Upper lobe of left lung (tissue), 6 donors: ENCODE measurements around the gene SBF2. TPM values are rescaled to one million over a fixed set of nuclear protein-coding genes. Genes with fewer than 3 reads are reported as not detected.

ENCODE experiments used
- ATAC-seq, 2 donors: fragments of 200-7000 bp; cut with Tn5 transposase; one replicate each; pipeline ENCODE4 v1.9.1; 2022; ENCODE audit warnings: mild to moderate bottlenecking in 2 of 2, moderate library complexity in 2 of 2; ENCODE audit not compliant: low FRiP score in 2 of 2
- DNase-seq, 2 donors: peaks; one replicate each; pipeline ENCODE4 v3.0.0-alpha.2; 2019 to 2020
- H3K27ac ChIP-seq, 4 donors: fragments of 200-600 bp; sonication (generic); one replicate each; pipeline ENCODE4 v1.5.1; 2016 to 2019
- H3K27me3 ChIP-seq, 4 donors: fragments of 200-600 bp; sonication (generic); one replicate each; pipeline ENCODE4 v1.5.1; 2017 to 2019
- H3K36me3 ChIP-seq, 4 donors: fragments of 200-600 bp; sonication (generic); one replicate each; pipeline ENCODE4 v1.5.1; 2016 to 2019
- H3K4me1 ChIP-seq, 4 donors: fragments of 200-600 bp; sonication (generic); one replicate each; pipeline ENCODE4 v1.5.1; 2018 to 2019
- H3K4me3 ChIP-seq, 4 donors: fragments of 200-600 bp; sonication (generic); one replicate each; pipeline ENCODE4 v1.5.1; 2017 to 2019; ENCODE audit warnings: mild to moderate bottlenecking in 2 of 4, moderate library complexity in 1 of 4
- H3K9me3 ChIP-seq, 4 donors: fragments of 200-600 bp; sonication (generic); one replicate each; pipeline ENCODE4 v1.5.1; 2018 to 2019
- CTCF ChIP-seq, 6 experiments: fragments of 450-650 bp in 4 of 6; fragments of 200-600 bp in 2 of 6; sonication (generic) in 2 of 6; IDR thresholded peaks; one replicate each; pipeline ENCODE4 v1.5.1; 2016 to 2019; ENCODE audit warnings: antibody characterized with exemption in 6 of 6
- EP300 ChIP-seq, 4 donors: sonication (generic); formaldehyde crosslinking; IDR thresholded peaks; one replicate each; pipeline ENCODE4 v1.5.1; 2017; ENCODE audit warnings: antibody characterized with exemption in 4 of 4, control low read depth in 2 of 4
- POLR2A ChIP-seq, 4 donors: fragments of 450-650 bp; IDR thresholded peaks; one replicate each; pipeline ENCODE4 v1.5.1; 2016 to 2017; ENCODE audit warnings: antibody characterized with exemption in 4 of 4, mild to moderate bottlenecking in 2 of 4
- POLR2AphosphoS5 ChIP-seq, 2 donors: sonication (generic); formaldehyde crosslinking; IDR thresholded peaks; one replicate each; pipeline ENCODE4 v1.5.1; 2017; ENCODE audit warnings: antibody characterized with exemption in 2 of 2
- WGBS, 2 donors: methylation state at CpG; one replicate each; pipeline ENCODE4 v1.1.5; 2017 to 2018; 5-methylcytosine and 5-hydroxymethylcytosine counted together
- total RNA-seq, 6 donors: library from RNA; depleted of rRNA in 4 of 6; stranded (reverse); fragments of >200 nt in 4 of 6; gene quantifications; one replicate each; pipeline versions ENCODE4 v1.1.0 to v1.2.1, GENCODE V29; 2016 to 2021
- donor health status: DM: no; HTN: no; CAD: no; lungs with moderate emphysema.
- donor health status: DM: no; HTN: yes; CAD: no; lungs with severe emphysema.

SBF2 gene
- total RNA-seq, 6 donors from 2014 or later = 22.2 to 54.5 (median 41.2) TPM

DNA sequence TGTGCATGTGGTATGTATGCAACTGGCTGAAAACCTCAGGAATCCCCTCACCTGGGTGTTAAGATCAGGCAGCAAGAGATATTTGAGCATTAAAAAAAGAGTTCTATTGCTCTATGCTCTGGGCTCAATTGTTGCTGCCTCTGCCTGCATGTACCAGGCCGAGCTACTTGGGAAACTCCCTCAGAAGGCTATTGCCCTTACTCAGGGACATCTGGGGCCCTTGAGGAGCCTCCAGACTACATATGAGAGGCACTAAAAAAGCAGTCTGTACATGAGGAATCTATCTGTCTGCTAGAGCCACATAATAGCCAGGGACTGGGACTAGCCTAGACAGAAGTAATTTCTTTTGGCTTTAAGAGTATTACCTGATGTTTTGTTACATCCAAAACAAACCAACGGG, 510.0 kb downstream of the SBF2 start:
- H3K36me3 ChIP-seq = peaks cover 0 to 76% (median 32%) of the 10 kb centered on the region in 4 donors
- 79 to 85% methylated on average over 2 of the region's 2 CpGs for WGBS, 2 donors

DNA sequence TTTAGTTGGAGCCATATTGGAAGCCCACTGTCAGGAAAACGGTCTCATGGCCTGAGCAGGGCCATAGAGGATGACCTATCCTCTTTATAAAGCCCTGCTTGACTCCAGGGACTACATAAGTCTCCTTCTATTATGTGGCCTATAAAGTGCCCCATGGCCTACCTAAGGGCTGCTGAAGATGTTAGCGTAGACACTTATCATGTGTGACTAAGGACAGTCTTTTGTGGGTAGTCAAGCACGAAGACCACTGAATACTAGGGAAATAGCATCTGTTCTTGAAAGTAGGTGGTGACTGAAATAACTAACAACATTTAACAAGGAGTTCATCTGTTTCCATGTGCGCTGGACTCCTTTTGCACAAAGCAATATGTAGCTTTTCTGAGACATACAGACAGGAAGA, 513.1 kb downstream of the SBF2 start:
- no peak for TF ChIP-seq EP300 (IDR thresholded peaks at IDR 0.05)
- TF ChIP-seq POLR2A (IDR thresholded peaks at IDR 0.05) = no peak
- no peak for TF ChIP-seq POLR2AphosphoS5 (IDR thresholded peaks at IDR 0.05)
- TF ChIP-seq CTCF (IDR thresholded peaks at IDR 0.05) = no peak
- no peak overlapping the region for H3K27ac ChIP-seq
- H3K4me1 ChIP-seq = no peaks in the 10 kb centered on the region
- peaks cover 0 to 63% (median 26%) of the 10 kb centered on the region in 4 donors for H3K36me3 ChIP-seq
- 95 to 99% methylated on average over 3 to 4 of the region's 4 CpGs for WGBS, 2 donors
- DNase-seq = no peak
- H3K9me3 ChIP-seq = no peaks in the 10 kb centered on the region
- no peak overlapping the region for H3K4me3 ChIP-seq
- no peak for ATAC-seq
- H3K27me3 ChIP-seq = no peaks in the 10 kb centered on the region

More for the DNA sequence above, 510.0 kb downstream of the SBF2 start:
- ATAC-seq = no peak
- Histone ChIP-seq H3K4me3 (no peak overlapping the region), H3K27ac (peak overlapping the region in 2 of 4 donors; percentile 0 to 30), H3K4me1 (no peaks in the 10 kb centered on the region), H3K9me3 (no peaks in the 10 kb centered on the region), H3K27me3 (no peaks in the 10 kb centered on the region)
- TF ChIP-seq POLR2A (IDR thresholded peaks at IDR 0.05) (no peak), POLR2AphosphoS5 (IDR thresholded peaks at IDR 0.05) (no peak), CTCF (IDR thresholded peaks at IDR 0.05) (no peak), EP300 (IDR thresholded peaks at IDR 0.05) (no peak)
- no peak for DNase-seq

DNA sequence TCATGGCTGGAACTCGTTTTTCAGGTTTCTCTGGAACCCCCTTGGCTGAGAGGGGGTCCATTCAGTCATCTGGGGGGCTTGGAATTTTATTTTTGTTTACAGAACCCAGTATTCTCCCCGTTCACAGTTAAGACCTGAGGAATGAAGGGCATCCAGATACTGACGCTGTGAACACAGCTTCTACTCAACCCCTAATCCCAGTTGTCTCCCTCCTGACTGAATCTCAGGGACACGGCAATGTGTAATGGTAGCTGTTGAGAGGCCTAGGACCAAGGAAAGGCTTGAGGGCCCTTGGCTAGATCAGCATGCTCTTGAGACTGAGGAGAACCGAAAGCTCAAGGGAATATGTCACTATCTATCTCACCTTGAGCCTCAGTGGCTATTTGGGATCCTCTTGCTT, 516.5 kb downstream of the SBF2 start:
- no peak for ATAC-seq
- peaks cover 0 to 36% (median 21%) of the 10 kb centered on the region in 4 donors for H3K36me3 ChIP-seq
- no peak overlapping the region for H3K27ac ChIP-seq
- DNase-seq = no peak
- no peak overlapping the region for H3K4me3 ChIP-seq
- no peaks in the 10 kb centered on the region for H3K27me3 ChIP-seq
- H3K4me1 ChIP-seq = peaks cover 0 to 3% (median 0%) of the 10 kb centered on the region in 4 donors
- 84 to 97% methylated on average over 5 of the region's 5 CpGs for WGBS, 2 donors
- no peak for TF ChIP-seq POLR2AphosphoS5 (IDR thresholded peaks at IDR 0.05)
- no peak for TF ChIP-seq CTCF (IDR thresholded peaks at IDR 0.05)
- TF ChIP-seq POLR2A (IDR thresholded peaks at IDR 0.05) = no peak
- no peak for TF ChIP-seq EP300 (IDR thresholded peaks at IDR 0.05)
- no peaks in the 10 kb centered on the region for H3K9me3 ChIP-seq

- Histone ChIP-seq H3K9me3 (no peaks in the 10 kb centered on the region), H3K27me3 (no peaks in the 10 kb centered on the region), H3K36me3 (peaks cover 0 to 36% (median 21%) of the 10 kb centered on the region in 4 donors), H3K4me3 (no peak overlapping the region), H3K27ac (no peak overlapping the region), H3K4me1 (peaks cover 0 to 3% (median 0%) of the 10 kb centered on the region in 4 donors)
- 80 to 85% methylated on average over 2 of the region's 2 CpGs for WGBS, 2 donors
- TF ChIP-seq CTCF (IDR thresholded peaks at IDR 0.05) (no peak), POLR2AphosphoS5 (IDR thresholded peaks at IDR 0.05) (no peak)
- ATAC-seq (no peak), DNase-seq (no peak)
These were observed 517.0 kb downstream of the SBF2 start for GRCh38 chr11:9777066-9777465.

DNA sequence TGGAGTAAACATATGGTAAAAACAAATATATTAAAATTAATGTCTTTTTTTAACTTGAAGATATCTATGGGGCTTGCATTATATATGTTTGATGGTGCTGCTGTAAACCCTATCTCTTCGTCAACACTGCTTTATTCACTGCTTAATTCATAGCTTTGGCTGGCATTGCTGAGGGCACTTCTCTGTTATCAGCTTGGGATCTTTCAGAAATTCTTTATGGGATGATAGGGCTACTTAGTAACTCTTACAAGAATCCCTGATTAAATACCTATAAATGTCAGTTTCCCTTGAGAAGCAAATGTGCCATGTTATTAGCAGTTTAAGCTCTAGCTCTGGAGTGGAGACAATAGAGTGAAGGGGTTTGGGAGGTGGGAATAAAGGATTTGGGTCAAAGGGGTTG, 517.8 kb downstream of the SBF2 start:
- no peaks in the 10 kb centered on the region for H3K9me3 ChIP-seq
- H3K36me3 ChIP-seq = peaks cover 0 to 33% (median 15%) of the 10 kb centered on the region in 4 donors
- ATAC-seq (no peak), DNase-seq (no peak)
- peaks cover 0 to 3% (median 0%) of the 10 kb centered on the region in 4 donors for H3K4me1 ChIP-seq
- TF ChIP-seq POLR2A (IDR thresholded peaks at IDR 0.05) = no peak
- H3K27ac ChIP-seq = no peak overlapping the region
- WGBS, 2 donors = 94 to 95% methylated on average over 1 of the region's 1 CpG
- H3K4me3 ChIP-seq = no peak overlapping the region
- H3K27me3 ChIP-seq = no peaks in the 10 kb centered on the region
